Esophagus (tissue), 2 donors: ENCODE results near the gene ABCB8. TPM values are rescaled to one million over a fixed set of nuclear protein-coding genes. Genes with fewer than 3 reads are reported as not detected.

Experiments
- H3K27ac ChIP-seq, 2 donors: one replicate each; pipeline ENCODE4 v1.5.1; 2013; ENCODE audit warnings: low read depth in 2 of 2, mild to moderate bottlenecking in 2 of 2, inconsistent platforms in 1 of 2, low read length in 1 of 2, moderate library complexity in 1 of 2
- H3K27me3 ChIP-seq, 2 donors: one replicate each; pipeline ENCODE4 v1.6.1; 2013; ENCODE audit warnings: low read length in 2 of 2, control low read depth in 1 of 2, mild to moderate bottlenecking in 1 of 2; ENCODE audit not compliant: insufficient read depth in 2 of 2, control insufficient read depth in 1 of 2
- H3K36me3 ChIP-seq, 2 donors: one replicate each; pipeline ENCODE4 v1.6.1; 2013; ENCODE audit warnings: low read length in 1 of 2; ENCODE audit not compliant: control insufficient read depth in 2 of 2, insufficient read depth in 2 of 2
- H3K4me1 ChIP-seq, 2 donors: one replicate each; pipeline ENCODE4 v1.6.1; 2013; ENCODE audit warnings: low read length in 1 of 2; ENCODE audit not compliant: control insufficient read depth in 2 of 2, insufficient read depth in 2 of 2
- H3K4me3 ChIP-seq, 2 donors: one replicate each; pipeline ENCODE4 v1.5.1; 2013; ENCODE audit warnings: low read length in 2 of 2, mild to moderate bottlenecking in 2 of 2, low read depth in 1 of 2, moderate library complexity in 1 of 2
- H3K9me3 ChIP-seq, 2 donors: one replicate each; pipeline ENCODE4 v1.6.1; 2013; ENCODE audit warnings: mild to moderate bottlenecking in 2 of 2, low read depth in 1 of 2, low read length in 1 of 2, moderate library complexity in 1 of 2; ENCODE audit not compliant: control insufficient read depth in 2 of 2, insufficient read depth in 1 of 2
- WGBS, 2 donors: extraction: QIAGEN DNeasy Blood & Tissue Kit; methylation state at CpG; one replicate each; pipeline ENCODE4 v1.1.7; 2013; 5-methylcytosine and 5-hydroxymethylcytosine counted together
- polyA plus RNA-seq, 2 donors: library from polyadenylated mRNA; stranded (reverse); fragments of 200-250 nt; gene quantifications; one replicate each; pipeline ENCODE4 v1.2.3, GENCODE V29; 2013
- donor health status: healthy with polysubstance abuse.
- donor health status: Bipolar disorder and iron deficiency.

Gene ABCB8
- polyA plus RNA-seq, 2 donors = 24.0 to 27.6 TPM

- no peaks in the 10 kb centered on the region for H3K27me3 ChIP-seq
- 79 to 80% methylated on average over 22 of the region's 22 CpGs for WGBS, 2 donors
- peaks cover 2 to 16% of the 10 kb centered on the region in 2 donors for H3K36me3 ChIP-seq
- H3K27ac ChIP-seq = no peak within 1 kb of the TSS
- H3K9me3 ChIP-seq = no peaks in the 10 kb centered on the region
- peaks cover 4 to 7% of the 10 kb centered on the region in 2 donors for H3K4me1 ChIP-seq
- no peak within 1 kb of the TSS for H3K4me3 ChIP-seq
Measured at GRCh38 chr7:151047976-151048815, 19.9 kb downstream of the ABCB8 start, which contains the start of gene ASIC3. Gene ASIC3 (plus strand): TSS chr7:151048531. CDS start chr7:151048886, 355 bp downstream.

- no peaks in the 10 kb centered on the region for H3K9me3 ChIP-seq
- H3K4me1 ChIP-seq = peaks cover 4 to 7% of the 10 kb centered on the region in 2 donors
- no peak overlapping the region for H3K27ac ChIP-seq
- no peaks in the 10 kb centered on the region for H3K27me3 ChIP-seq
- H3K4me3 ChIP-seq = no peak overlapping the region
- 89 to 94% methylated on average over 37 to 38 of the region's 38 CpGs for WGBS, 2 donors
- peaks cover 2 to 17% of the 10 kb centered on the region in 2 donors for H3K36me3 ChIP-seq
Measured at GRCh38 chr7:151048911-151049463, 20.7 kb downstream of the ABCB8 start.

GRCh38 chr7:151051108-151051507, 22.9 kb downstream of the ABCB8 start:
- WGBS, 2 donors = 1 to 5% methylated on average over 33 to 50 of the region's 50 CpGs
- H3K27ac ChIP-seq = no peak overlapping the region
- H3K27me3 ChIP-seq = no peaks in the 10 kb centered on the region
- H3K36me3 ChIP-seq = peaks cover 0 to 10% of the 10 kb centered on the region in 2 donors
- H3K4me1 ChIP-seq = peaks cover 4 to 7% of the 10 kb centered on the region in 2 donors
- H3K4me3 ChIP-seq = peak overlapping the region in 1 of 2 donors; percentile 9
- no peaks in the 10 kb centered on the region for H3K9me3 ChIP-seq

GRCh38 chr7:151053096-151053495, 24.8 kb downstream of the ABCB8 start:
- H3K36me3 ChIP-seq = peaks cover 0 to 9% of the 10 kb centered on the region in 2 donors
- H3K27ac ChIP-seq = no peak overlapping the region
- H3K9me3 ChIP-seq = no peaks in the 10 kb centered on the region
- WGBS, 2 donors = 68 to 69% methylated on average over 4 of the region's 4 CpGs
- H3K4me3 ChIP-seq = no peak overlapping the region
- H3K4me1 ChIP-seq = peaks cover 7% of the 10 kb centered on the region in 2 donors
- no peaks in the 10 kb centered on the region for H3K27me3 ChIP-seq

GRCh38 chr7:151053751-151054150, 25.5 kb downstream of the ABCB8 start:
- Histone ChIP-seq H3K27me3 (no peaks in the 10 kb centered on the region), H3K4me3 (no peak overlapping the region), H3K36me3 (peaks cover 0 to 9% of the 10 kb centered on the region in 2 donors), H3K4me1 (peaks cover 7% of the 10 kb centered on the region in 2 donors), H3K9me3 (no peaks in the 10 kb centered on the region), H3K27ac (no peak overlapping the region)
- 84 to 85% methylated on average over 8 of the region's 8 CpGs for WGBS, 2 donors

GRCh38 chr7:151056283-151056665, 28.0 kb downstream of the ABCB8 start:
- Histone ChIP-seq H3K4me3 (no peak overlapping the region), H3K27me3 (no peaks in the 10 kb centered on the region), H3K27ac (no peak overlapping the region), H3K36me3 (peaks cover 0 to 9% of the 10 kb centered on the region in 2 donors), H3K9me3 (no peaks in the 10 kb centered on the region), H3K4me1 (peaks cover 9 to 16% of the 10 kb centered on the region in 2 donors)
- WGBS, 2 donors = 83 to 89% methylated on average over 6 of the region's 6 CpGs

GRCh38 chr7:151056666-151057505, 28.6 kb downstream of the ABCB8 start:
- 27 to 32% methylated on average over 29 of the region's 29 CpGs for WGBS, 2 donors
- no peaks in the 10 kb centered on the region for H3K9me3 ChIP-seq
- no peak overlapping the region for H3K27ac ChIP-seq
- H3K4me1 ChIP-seq = peaks cover 12 to 20% of the 10 kb centered on the region in 2 donors
- peaks cover 0 to 9% of the 10 kb centered on the region in 2 donors for H3K36me3 ChIP-seq
- H3K27me3 ChIP-seq = no peaks in the 10 kb centered on the region
- H3K4me3 ChIP-seq = peak overlapping the region; percentile 72 to 84

GRCh38 chr7:151057506-151057988, 29.3 kb downstream of the ABCB8 start, which contains the start of gene CDK5:
Gene CDK5 (minus strand): TSS chr7:151057897. CDS start chr7:151057848, 49 bp downstream.
- WGBS, 2 donors = 0 to 1% methylated on average over 30 of the region's 30 CpGs
- peak within 1 kb of the TSS; percentile 72 to 84 for H3K4me3 ChIP-seq
- no peaks in the 10 kb centered on the region for H3K27me3 ChIP-seq
- no peaks in the 10 kb centered on the region for H3K9me3 ChIP-seq
- peaks cover 16 to 25% of the 10 kb centered on the region in 2 donors for H3K4me1 ChIP-seq
- H3K36me3 ChIP-seq = peaks cover 0 to 10% of the 10 kb centered on the region in 2 donors
- H3K27ac ChIP-seq = peak within 1 kb of the TSS; percentile 96 to 99
